Glomerular visceral epithelial cell (primary cell): Measurements from ENCODE around the gene TBP.
"Not testable (repeated sequence)": the region's sequence is repeated elsewhere in the genome, so short reads cannot be mapped to it uniquely, and the experiment has no call there.

Source experiments
- DNase-seq: peaks from one replicate; pipeline ENCODE4 v3.0.0-alpha.2; 2016; ENCODE audit errors: extremely low spot score

The TBP gene

GRCh38 chr6:170605574-170606259 is 51.5 kb downstream of the TBP start:
- DNase-seq, result no peak

- not testable (repeated sequence) for DNase-seq
These were observed 55.1 kb downstream of the TBP start for GRCh38 chr6:170609225-170609624.

- DNase-seq, result not testable (repeated sequence)
These were observed 58.2 kb downstream of the TBP start for GRCh38 chr6:170612256-170612804.

GRCh38 chr6:170616020-170616554 is 61.9 kb downstream of the TBP start:
- DNase-seq, result not testable (repeated sequence)
